PC-3 (cell line): ENCODE data around the gene ABITRAM. TPM values are rescaled to one million over a fixed set of nuclear protein-coding genes. Genes with fewer than 3 reads are reported as not detected.

Experiments
- ATAC-seq: fragments of 200-7000 bp; cut with Tn5 transposase; 2 replicates; pipeline ENCODE4 v1.9.1; 2020; ENCODE audit warnings: mild to moderate bottlenecking, moderate library complexity
- BruUV-seq: library from RNA; stranded (reverse); fragments of 400-500 nt; replicated peaks from 2 replicates; lab custom pipeline; 2021; lab: Mats Ljungman, UMichigan
- CTCF ChIA-PET: fragments of 300-600 bp; sonication (Branson Sonifier 250); formaldehyde crosslinking; loops from one replicate; lab custom pipeline; 2022; ENCODE audit warnings: antibody characterized with exemption; lab: Charles Lee
- POLR2A ChIA-PET: fragments of 300-600 bp; sonication (Branson Sonifier 250); formaldehyde crosslinking; loops from one replicate; lab custom pipeline; 2022; ENCODE audit warnings: antibody characterized with exemption; ENCODE audit not compliant: unreplicated experiment; lab: Charles Lee
- DNase-seq: peaks from one replicate; pipeline ENCODE4 v3.0.0-alpha.2; 2015
- H2AFZ ChIP-seq: fragments of 300-600 bp; sonication (generic); 2 replicates; pipeline ENCODE4 v1.6.0; 2016; ENCODE audit warnings: antibody characterized with exemption, low read length
- H3F3A ChIP-seq: fragments of 300-600 bp; sonication (generic); one replicate; pipeline ENCODE4 v1.6.0; 2017; ENCODE audit warnings: antibody characterized with exemption, low read length, control low read depth, mild to moderate bottlenecking; ENCODE audit not compliant: unreplicated experiment
- H3K27ac ChIP-seq: fragments of 300-600 bp; sonication (generic); 2 replicates; pipeline ENCODE4 v1.5.1; 2016; ENCODE audit warnings: mild to moderate bottlenecking, low read length
- H3K27me3 ChIP-seq: fragments of 300-600 bp; sonication (generic); 2 replicates; pipeline ENCODE4 v1.6.1; 2016; ENCODE audit warnings: low read length, mixed read lengths
- H3K36me3 ChIP-seq: fragments of 300-600 bp; sonication (generic); 2 replicates; pipeline ENCODE4 v1.6.1; 2016; ENCODE audit warnings: low read depth, mixed run types, low read length, mixed read lengths
- H3K4me1 ChIP-seq: fragments of 300-600 bp; sonication (generic); 2 replicates; pipeline ENCODE4 v1.5.1; 2016; ENCODE audit warnings: low read length; ENCODE audit not compliant: insufficient read depth
- H3K4me2 ChIP-seq: fragments of 300-600 bp; sonication (generic); 2 replicates; pipeline ENCODE4 v1.6.0; 2016; ENCODE audit warnings: low read length
- H3K4me3 ChIP-seq: fragments of 300-600 bp; sonication (generic); 2 replicates; pipeline ENCODE4 v1.5.1; 2016; ENCODE audit warnings: mild to moderate bottlenecking, low read length, mixed read lengths
- H3K79me2 ChIP-seq: fragments of 300-600 bp; sonication (generic); 2 replicates; pipeline ENCODE4 v1.6.1; 2017; ENCODE audit warnings: low read length, mixed read lengths
- H3K9ac ChIP-seq: fragments of 300-600 bp; sonication (generic); 2 replicates; pipeline ENCODE4 v1.6.0; 2016; ENCODE audit warnings: mild to moderate bottlenecking, low read length
- H3K9me2 ChIP-seq: fragments of 300-600 bp; sonication (generic); replicated peaks from 2 replicates; pipeline ENCODE4 v1.6.1; 2016; ENCODE audit warnings: mixed run types, low read length, mixed read lengths
- H3K9me3 ChIP-seq: fragments of 300-600 bp; sonication (generic); 2 replicates; pipeline ENCODE4 v1.6.1; 2016; ENCODE audit warnings: low read length, mixed read lengths
- H4K20me1 ChIP-seq: fragments of 300-600 bp; sonication (generic); 2 replicates; pipeline ENCODE4 v1.6.1; 2016; ENCODE audit warnings: low read length, mixed read lengths
- CTCF ChIP-seq: fragments of 300-600 bp; sonication (generic); conservative IDR thresholded peaks from 2 replicates; pipeline ENCODE4 v1.5.1; 2017; ENCODE audit warnings: antibody characterized with exemption, low read depth, mild to moderate bottlenecking, low read length
- EZH2 ChIP-seq: fragments of 300-600 bp; sonication (generic); IDR thresholded peaks from one replicate; pipeline ENCODE4 v1.6.1; 2017; ENCODE audit warnings: antibody characterized with exemption, mild to moderate bottlenecking, low read length; ENCODE audit not compliant: unreplicated experiment
- EZH2phosphoT487 ChIP-seq: fragments of 300-600 bp; sonication (generic); IDR thresholded peaks from 2 replicates; pipeline ENCODE4 v1.6.1; 2018; ENCODE audit warnings: mild to moderate bottlenecking, antibody characterized with exemption, low read length, borderline replicate concordance
- intact Hi-C: fragments of 100-400 bp; cut with micrococcal nuclease; formaldehyde crosslinking; loops from 2 replicates; pipeline ENCODE4 v1.9.0; 2023
- total RNA-seq: library from RNA; depleted of rRNA; stranded (reverse); fragments of >200 nt; gene quantifications from 2 replicates; pipeline ENCODE4 v1.2.3, GENCODE V29; 2014

ABITRAM gene
- total RNA-seq, 1 experiment from 2014 or later: 7.8 TPM

DNA sequence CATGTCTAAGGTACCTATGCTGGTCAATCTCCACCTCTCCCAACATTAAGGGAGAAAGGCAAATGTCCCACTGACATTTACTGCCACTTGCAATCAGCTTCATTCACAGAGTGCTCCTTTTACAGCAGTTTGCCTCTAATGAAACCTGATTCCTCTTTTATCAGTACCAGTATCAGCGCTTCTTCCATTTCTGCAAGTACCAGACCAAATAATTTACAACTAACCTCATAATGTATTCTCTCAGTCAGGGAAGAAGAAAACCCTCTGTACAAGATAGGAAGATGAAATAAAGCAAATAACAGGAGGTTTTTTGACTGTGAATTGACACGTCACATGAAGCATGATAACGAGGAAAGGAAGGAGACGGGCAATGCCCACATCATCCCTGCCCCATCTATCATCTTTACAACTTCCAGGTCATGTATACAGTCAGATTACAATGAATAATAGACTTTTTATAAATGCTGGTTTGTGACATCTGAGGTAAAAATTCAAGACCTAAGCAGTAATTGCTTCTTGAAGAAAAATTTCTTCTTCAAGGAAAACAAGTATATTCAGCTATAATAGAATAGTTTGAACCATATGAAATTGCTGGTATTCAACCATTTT is 21.9 kb downstream of the ABITRAM start:
- Histone ChIP-seq H4K20me1 (no peaks in the 10 kb centered on the region), H3K9me3 (no peaks in the 10 kb centered on the region), H3K79me2 (no peaks in the 10 kb centered on the region), H3K9me2 (no peaks in the 10 kb centered on the region), H3K9ac (no peak overlapping the region), H3K27me3 (no peaks in the 10 kb centered on the region), H3K27ac (no peak overlapping the region), H2AFZ (no peak overlapping the region), H3K4me1 (peaks cover 16% of the 10 kb centered on the region), H3K4me3 (no peak overlapping the region), H3K36me3 (peaks cover 12% of the 10 kb centered on the region), H3F3A (no peaks in the 10 kb centered on the region), H3K4me2 (no peak overlapping the region)
- ChIA-PET CTCF (no interaction called here), POLR2A (no interaction called here)
- DNase-seq (no peak), ATAC-seq (no peak)
- intact Hi-C loops: loop anchor here (10.0 kb wide), 1 partner anchor 79 kb away; no protein-coding TSS in a partner anchor
- TF ChIP-seq EZH2: no peak
- TF ChIP-seq CTCF: no peak
- TF ChIP-seq EZH2phosphoT487: no peak
- BruUV-seq: no TSS peak

DNA sequence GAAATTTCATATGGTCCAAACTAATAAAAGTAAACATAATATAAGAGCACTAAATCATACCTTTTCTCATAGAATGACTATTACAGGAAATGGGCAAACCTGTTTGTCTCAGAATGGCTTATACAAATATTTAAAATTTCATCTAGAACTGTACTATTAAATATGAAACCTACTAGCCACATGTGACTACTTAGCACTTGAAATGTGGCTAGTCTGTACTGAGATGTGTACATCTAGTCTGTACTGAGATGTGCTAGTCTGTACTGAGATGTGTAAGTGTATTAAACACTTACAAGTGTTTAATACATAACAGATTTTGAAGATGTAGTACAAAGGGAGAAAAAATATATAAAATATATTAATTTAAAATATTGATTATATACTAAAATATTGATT is 22.4 kb downstream of the ABITRAM start:
- no peak overlapping the region for H3K4me2 ChIP-seq
- intact Hi-C loops: loop anchor here (10.0 kb wide), 1 partner anchor 78 kb away; no protein-coding TSS in a partner anchor
- no TSS peak for BruUV-seq
- ChIA-PET CTCF (no interaction called here), POLR2A (no interaction called here)
- no peak overlapping the region for H3K9ac ChIP-seq
- no peaks in the 10 kb centered on the region for H3K79me2 ChIP-seq
- peak; percentile 40 for DNase-seq
- peaks cover 11% of the 10 kb centered on the region for H3K4me1 ChIP-seq
- no peak overlapping the region for H3K27ac ChIP-seq
- ATAC-seq: peak; percentile 85
- H4K20me1 ChIP-seq: no peaks in the 10 kb centered on the region
- H3K27me3 ChIP-seq: no peaks in the 10 kb centered on the region
- H3K36me3 ChIP-seq: peaks cover 12% of the 10 kb centered on the region
- H2AFZ ChIP-seq: no peak overlapping the region
- H3F3A ChIP-seq: no peaks in the 10 kb centered on the region
- TF ChIP-seq CTCF: no peak
- TF ChIP-seq EZH2: no peak
- TF ChIP-seq EZH2phosphoT487: no peak
- H3K9me3 ChIP-seq: no peaks in the 10 kb centered on the region
- no peak overlapping the region for H3K4me3 ChIP-seq
- no peaks in the 10 kb centered on the region for H3K9me2 ChIP-seq

GRCh38 chr9:108960331-108960730 is 26.1 kb downstream of the ABITRAM start:
- H3K27me3 ChIP-seq: no peaks in the 10 kb centered on the region
- H4K20me1 ChIP-seq: no peaks in the 10 kb centered on the region
- H3K79me2 ChIP-seq: no peaks in the 10 kb centered on the region
- no peak overlapping the region for H3K9ac ChIP-seq
- H3F3A ChIP-seq: no peaks in the 10 kb centered on the region
- H3K9me2 ChIP-seq: no peaks in the 10 kb centered on the region
- H3K4me3 ChIP-seq: no peak overlapping the region
- H3K27ac ChIP-seq: no peak overlapping the region
- TF ChIP-seq EZH2 (no peak), EZH2phosphoT487 (no peak), CTCF (no peak)
- no peak for DNase-seq
- no peak overlapping the region for H2AFZ ChIP-seq
- H3K36me3 ChIP-seq: peaks cover 2% of the 10 kb centered on the region
- ChIA-PET CTCF (no interaction called here), POLR2A (no interaction called here)
- no TSS peak for BruUV-seq
- H3K9me3 ChIP-seq: no peaks in the 10 kb centered on the region
- intact Hi-C loops: no loop called here
- peaks cover 6% of the 10 kb centered on the region for H3K4me1 ChIP-seq
- ATAC-seq: no peak
- H3K4me2 ChIP-seq: no peak overlapping the region
